CD4-positive, alpha-beta memory T cell (primary cell): ENCODE results near the gene ADGRF3. TPM values are rescaled to one million over a fixed set of nuclear protein-coding genes. Genes with fewer than 3 reads are reported as not detected.

Source experiments
- CTCF ChIA-PET: fragments of 350-600 bp; sonication (Branson Sonifier 250); formaldehyde crosslinking; loops from one replicate; lab custom pipeline; 2021; ENCODE audit warnings: inconsistent platforms; ENCODE audit not compliant: partially characterized antibody; lab: Charles Lee
- POLR2A ChIA-PET: fragments of 350-600 bp; sonication (Branson Sonifier 250); formaldehyde crosslinking; loops from one replicate; lab custom pipeline; 2021; ENCODE audit not compliant: partially characterized antibody; lab: Charles Lee
- DNase-seq, 5 donors: peaks; one replicate each; pipeline versions ENCODE4 v3.0.0 to v3.0.0-alpha.2; 2020 to 2022; ENCODE audit warnings: mixed read lengths in 1 of 5
- H3K27ac ChIP-seq: one replicate; pipeline ENCODE4 v1.7.0; 2013; ENCODE audit warnings: low read depth, low read length
- H3K27me3 ChIP-seq: 2 replicates; pipeline ENCODE4 v1.7.0; 2013; ENCODE audit warnings: mild to moderate bottlenecking, low read length, moderate library complexity; ENCODE audit not compliant: insufficient read depth
- H3K36me3 ChIP-seq: 2 replicates; pipeline ENCODE4 v1.7.0; 2013; ENCODE audit warnings: mild to moderate bottlenecking, low read length, moderate library complexity; ENCODE audit not compliant: insufficient read depth
- H3K4me1 ChIP-seq: 2 replicates; pipeline ENCODE4 v1.7.0; 2013; ENCODE audit warnings: mild to moderate bottlenecking, low read length, moderate library complexity; ENCODE audit not compliant: insufficient read depth
- H3K4me3 ChIP-seq, 2 donors: one replicate each; pipeline ENCODE4 v1.7.0; 2013; ENCODE audit warnings: low read length in 2 of 2, mild to moderate bottlenecking in 1 of 2
- H3K9me3 ChIP-seq, 2 donors: one replicate each; pipeline ENCODE4 v1.7.0; 2013; ENCODE audit warnings: low read length in 2 of 2, control low read depth in 1 of 2; ENCODE audit not compliant: control insufficient read depth in 1 of 2
- H3K27ac Mint-ChIP-seq, 7 donors: one replicate each; pipeline ENCODE4 v1.8.0; 2020 to 2021; ENCODE audit warnings: mixed read lengths in 7 of 7, mild to moderate bottlenecking in 6 of 7, inconsistent platforms in 3 of 7, moderate library complexity in 3 of 7
- H3K27me3 Mint-ChIP-seq, 2 donors: one replicate each; pipeline ENCODE4 v1.8.0; 2020 to 2021; ENCODE audit warnings: mixed read lengths in 2 of 2
- H3K36me3 Mint-ChIP-seq, 2 donors: one replicate each; pipeline ENCODE4 v1.8.0; 2020 to 2021; ENCODE audit warnings: mixed read lengths in 2 of 2, inconsistent platforms in 1 of 2, mild to moderate bottlenecking in 1 of 2
- H3K4me1 Mint-ChIP-seq, 4 donors: one replicate each; pipeline ENCODE4 v1.8.0; 2020 to 2021; ENCODE audit warnings: mixed read lengths in 4 of 4, mild to moderate bottlenecking in 1 of 4
- H3K4me3 Mint-ChIP-seq, 8 donors: one replicate each; pipeline ENCODE4 v1.8.0; 2020 to 2021; ENCODE audit warnings: mixed read lengths in 8 of 8, mild to moderate bottlenecking in 7 of 8, moderate library complexity in 6 of 8, inconsistent platforms in 3 of 8
- H3K9me3 Mint-ChIP-seq, 8 donors: one replicate each; pipeline ENCODE4 v1.8.0; 2020 to 2021; ENCODE audit warnings: mixed read lengths in 8 of 8, mild to moderate bottlenecking in 5 of 8, inconsistent platforms in 3 of 8, moderate library complexity in 1 of 8
- intact Hi-C: fragments of 100-400 bp; cut with micrococcal nuclease; formaldehyde crosslinking; loops from one replicate; pipeline ENCODE4 v1.15.1; 2023
- polyA plus RNA-seq, 2 donors: library from polyadenylated mRNA; unstranded; fragments of 300-500 nt; fragmentation: Illumina TruSeq; gene quantifications; one replicate each; pipeline ENCODE4 v1.2.3, GENCODE V29; 2021
- total RNA-seq, 2 experiments: library from RNA; stranded (reverse); gene quantifications; one replicate each; pipeline ENCODE4 v1.2.3, GENCODE V29; 2021

Gene ADGRF3, protein sequence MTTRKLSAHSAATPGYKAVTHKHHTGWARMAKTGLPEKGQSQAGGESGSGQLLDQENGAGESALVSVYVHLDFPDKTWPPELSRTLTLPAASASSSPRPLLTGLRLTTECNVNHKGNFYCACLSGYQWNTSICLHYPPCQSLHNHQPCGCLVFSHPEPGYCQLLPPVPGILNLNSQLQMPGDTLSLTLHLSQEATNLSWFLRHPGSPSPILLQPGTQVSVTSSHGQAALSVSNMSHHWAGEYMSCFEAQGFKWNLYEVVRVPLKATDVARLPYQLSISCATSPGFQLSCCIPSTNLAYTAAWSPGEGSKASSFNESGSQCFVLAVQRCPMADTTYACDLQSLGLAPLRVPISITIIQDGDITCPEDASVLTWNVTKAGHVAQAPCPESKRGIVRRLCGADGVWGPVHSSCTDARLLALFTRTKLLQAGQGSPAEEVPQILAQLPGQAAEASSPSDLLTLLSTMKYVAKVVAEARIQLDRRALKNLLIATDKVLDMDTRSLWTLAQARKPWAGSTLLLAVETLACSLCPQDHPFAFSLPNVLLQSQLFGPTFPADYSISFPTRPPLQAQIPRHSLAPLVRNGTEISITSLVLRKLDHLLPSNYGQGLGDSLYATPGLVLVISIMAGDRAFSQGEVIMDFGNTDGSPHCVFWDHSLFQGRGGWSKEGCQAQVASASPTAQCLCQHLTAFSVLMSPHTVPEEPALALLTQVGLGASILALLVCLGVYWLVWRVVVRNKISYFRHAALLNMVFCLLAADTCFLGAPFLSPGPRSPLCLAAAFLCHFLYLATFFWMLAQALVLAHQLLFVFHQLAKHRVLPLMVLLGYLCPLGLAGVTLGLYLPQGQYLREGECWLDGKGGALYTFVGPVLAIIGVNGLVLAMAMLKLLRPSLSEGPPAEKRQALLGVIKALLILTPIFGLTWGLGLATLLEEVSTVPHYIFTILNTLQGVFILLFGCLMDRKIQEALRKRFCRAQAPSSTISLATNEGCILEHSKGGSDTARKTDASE
- 1 to 10 TPM in 1 of 2 experiments, under 1 TPM in 1; 0.97 to 1.7 TPM for total RNA-seq
- under 1 TPM in 1 of 2 donors, not detected in 1; 0.14 TPM for polyA plus RNA-seq

- H3K4me3 ChIP-seq: peak within 1 kb of the TSS; percentile 87 to 98
- H3K27ac ChIP-seq: peak within 1 kb of the TSS; percentile 91
- intact Hi-C loops: loop anchor here (1.0 to 5.0 kb wide), 5 partner anchors 314 to 1546 kb away; partner anchors contain the start of genes ASXL2, BABAM2, DNAJC27 and KIF3C
- CTCF ChIA-PET: interaction anchor here (1.0 kb wide), 2 partner anchors 16 to 27 kb away, joined by 3 read pairs; no protein-coding TSS in a partner anchor
- H3K36me3 Mint-ChIP-seq: peaks cover 0 to 16% of the 10 kb centered on the region in 2 donors
- peaks cover 0 to 2% (median 0%) of the 10 kb centered on the region in 8 donors for H3K9me3 Mint-ChIP-seq
- H3K27ac Mint-ChIP-seq: peak within 1 kb of the TSS; percentile 91 to 100 (median 100)
- peak; percentile 70 to 84 (median 73) for DNase-seq
- no peaks in the 10 kb centered on the region for H3K36me3 ChIP-seq
- peak within 1 kb of the TSS; percentile 97 to 100 (median 98) for H3K4me3 Mint-ChIP-seq
- no peaks in the 10 kb centered on the region for H3K9me3 ChIP-seq
- H3K27me3 Mint-ChIP-seq: no peaks in the 10 kb centered on the region
- peaks cover 28 to 55% (median 35%) of the 10 kb centered on the region in 4 donors for H3K4me1 Mint-ChIP-seq
- H3K27me3 ChIP-seq: no peaks in the 10 kb centered on the region
- POLR2A ChIA-PET: interaction anchor here (0.5 to 3.1 kb wide), 13 partner anchors 10 to 468 kb away, joined by 3 to 32 read pairs (median 4); partner anchors contain the start of genes ASXL2 and RAB10
- H3K4me1 ChIP-seq: peaks cover 42% of the 10 kb centered on the region
These were observed at the start of gene ADGRF3 for GRCh38 chr2:26346454-26347053. Gene ADGRF3 (minus strand): TSS chr2:26346789. CDS start chr2:26346234, 555 bp downstream.

- Histone ChIP-seq H3K27ac (no peak overlapping the region), H3K27me3 (no peaks in the 10 kb centered on the region), H3K9me3 (no peaks in the 10 kb centered on the region), H3K4me3 (no peak overlapping the region), H3K4me1 (no peaks in the 10 kb centered on the region), H3K36me3 (no peaks in the 10 kb centered on the region)
- H3K36me3 Mint-ChIP-seq: peaks cover 8 to 30% of the 10 kb centered on the region in 2 donors
- no peaks in the 10 kb centered on the region for H3K27me3 Mint-ChIP-seq
- H3K4me1 Mint-ChIP-seq: peaks cover 3 to 17% (median 8%) of the 10 kb centered on the region in 4 donors
- H3K27ac Mint-ChIP-seq: no peak overlapping the region
- no peaks in the 10 kb centered on the region for H3K9me3 Mint-ChIP-seq
- POLR2A ChIA-PET: no interaction called here
- no peak overlapping the region for H3K4me3 Mint-ChIP-seq
- no peak for DNase-seq
- CTCF ChIA-PET: no interaction called here
- intact Hi-C loops: no loop called here
These were observed 48.8 kb upstream of the ADGRF3 start for GRCh38 chr2:26395394-26395793.

DNA sequence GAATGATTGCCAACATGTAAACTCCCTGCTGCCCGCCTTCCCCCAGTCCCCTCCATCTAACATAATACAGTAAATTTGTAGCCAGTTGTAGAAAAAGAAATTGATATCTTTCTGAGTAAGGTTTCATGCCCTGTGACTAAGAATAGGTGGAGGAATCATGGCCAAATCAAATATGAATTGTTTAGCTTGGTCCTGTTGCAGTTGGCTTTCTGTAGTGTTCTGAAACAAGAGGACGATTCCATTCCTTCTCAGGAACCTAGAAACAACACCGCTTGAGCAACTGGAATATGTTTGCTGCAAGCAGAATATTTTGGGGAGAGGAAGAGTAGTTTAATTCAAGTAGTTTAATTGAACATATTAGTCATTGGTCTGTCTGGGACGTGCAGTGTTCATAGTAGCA lies 48.1 kb upstream of the ADGRF3 start:
- H3K9me3 ChIP-seq: no peaks in the 10 kb centered on the region
- H3K9me3 Mint-ChIP-seq: no peaks in the 10 kb centered on the region
- DNase-seq: no peak
- peak overlapping the region in 1 of 7 donors; percentile 37 for H3K27ac Mint-ChIP-seq
- H3K36me3 ChIP-seq: peaks cover 4% of the 10 kb centered on the region
- H3K27me3 Mint-ChIP-seq: no peaks in the 10 kb centered on the region
- H3K36me3 Mint-ChIP-seq: peaks cover 13 to 36% of the 10 kb centered on the region in 2 donors
- intact Hi-C loops: no loop called here
- H3K27ac ChIP-seq: no peak overlapping the region
- peaks cover 3 to 13% (median 7%) of the 10 kb centered on the region in 4 donors for H3K4me1 Mint-ChIP-seq
- no peak overlapping the region for H3K4me3 Mint-ChIP-seq
- POLR2A ChIA-PET: no interaction called here
- CTCF ChIA-PET: no interaction called here
- H3K27me3 ChIP-seq: no peaks in the 10 kb centered on the region
- no peak overlapping the region for H3K4me3 ChIP-seq
- H3K4me1 ChIP-seq: no peaks in the 10 kb centered on the region

- Mint-ChIP-seq H3K9me3 (no peaks in the 10 kb centered on the region), H3K27ac (peak overlapping the region in 1 of 7 donors; percentile 41), H3K36me3 (peaks cover 29 to 48% of the 10 kb centered on the region in 2 donors), H3K4me3 (no peak overlapping the region), H3K27me3 (no peaks in the 10 kb centered on the region), H3K4me1 (peaks cover 0 to 4% (median 0%) of the 10 kb centered on the region in 4 donors)
- ChIA-PET CTCF (interaction anchor here (0.7 kb wide), 1 partner anchor 11 kb away, joined by 4 read pairs; no protein-coding TSS in a partner anchor), POLR2A (no interaction called here)
- intact Hi-C loops: no loop called here
- Histone ChIP-seq H3K27me3 (no peaks in the 10 kb centered on the region), H3K9me3 (no peaks in the 10 kb centered on the region), H3K4me3 (no peak overlapping the region), H3K4me1 (no peaks in the 10 kb centered on the region), H3K27ac (no peak overlapping the region), H3K36me3 (peaks cover 16% of the 10 kb centered on the region)
- DNase-seq: no peak
These were observed 40.6 kb upstream of the ADGRF3 start for GRCh38 chr2:26387189-26387588.

GRCh38 chr2:26384597-26384996 lies 38.0 kb upstream of the ADGRF3 start:
- H3K27me3 ChIP-seq: no peaks in the 10 kb centered on the region
- H3K4me1 ChIP-seq: no peaks in the 10 kb centered on the region
- Mint-ChIP-seq H3K9me3 (no peaks in the 10 kb centered on the region), H3K4me1 (peaks cover 0 to 4% (median 0%) of the 10 kb centered on the region in 4 donors), H3K36me3 (peaks cover 22 to 49% of the 10 kb centered on the region in 2 donors), H3K4me3 (no peak overlapping the region), H3K27me3 (no peaks in the 10 kb centered on the region), H3K27ac (no peak overlapping the region)
- no peak for DNase-seq
- ChIA-PET CTCF (no interaction called here), POLR2A (no interaction called here)
- intact Hi-C loops: no loop called here
- H3K9me3 ChIP-seq: no peaks in the 10 kb centered on the region
- no peak overlapping the region for H3K4me3 ChIP-seq
- no peak overlapping the region for H3K27ac ChIP-seq
- peaks cover 11% of the 10 kb centered on the region for H3K36me3 ChIP-seq

DNA sequence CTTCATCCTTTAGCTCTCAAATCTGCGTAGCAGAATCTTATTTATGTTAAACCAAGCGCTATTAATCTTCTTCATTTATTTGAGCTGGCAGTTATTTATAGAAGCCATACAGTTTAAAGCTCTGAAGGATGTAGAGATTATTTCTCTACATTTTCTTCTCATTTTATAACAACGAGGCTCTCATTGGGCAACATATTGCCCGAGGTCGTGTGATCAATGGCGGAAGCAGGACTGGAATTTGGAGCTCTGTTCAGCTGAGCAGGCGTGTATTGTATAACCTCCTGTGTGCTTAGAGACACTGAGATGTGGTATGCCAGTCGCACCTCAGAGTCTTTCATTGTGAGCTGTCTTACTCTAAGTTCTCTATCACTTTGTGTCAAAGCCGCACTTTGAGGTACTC lies 37.6 kb upstream of the ADGRF3 start:
- peaks cover 22 to 45% of the 10 kb centered on the region in 2 donors for H3K36me3 Mint-ChIP-seq
- no peak overlapping the region for H3K27ac ChIP-seq
- no peak overlapping the region for H3K4me3 Mint-ChIP-seq
- H3K9me3 ChIP-seq: no peaks in the 10 kb centered on the region
- ChIA-PET CTCF (interaction anchor here (0.6 kb wide), 1 partner anchor 1975 kb away, joined by 3 read pairs; no protein-coding TSS in a partner anchor), POLR2A (no interaction called here)
- H3K27ac Mint-ChIP-seq: peak overlapping the region in 2 of 7 donors; percentile 0 to 45
- H3K9me3 Mint-ChIP-seq: no peaks in the 10 kb centered on the region
- DNase-seq: no peak
- H3K4me1 ChIP-seq: no peaks in the 10 kb centered on the region
- H3K4me3 ChIP-seq: no peak overlapping the region
- H3K27me3 ChIP-seq: no peaks in the 10 kb centered on the region
- H3K27me3 Mint-ChIP-seq: no peaks in the 10 kb centered on the region
- peaks cover 8% of the 10 kb centered on the region for H3K36me3 ChIP-seq
- intact Hi-C loops: no loop called here
- H3K4me1 Mint-ChIP-seq: peaks cover 0 to 4% (median 0%) of the 10 kb centered on the region in 4 donors
